Thyroid gland (tissue), 4 donors: ENCODE measurements around the gene NOP9.

ENCODE experiments used
- POLR2A ChIP-seq, 2 donors: fragments of 450-650 bp; IDR thresholded peaks; one replicate each; pipeline ENCODE4 v1.6.1; 2017; ENCODE audit warnings: antibody characterized with exemption in 2 of 2, mild to moderate bottlenecking in 2 of 2, moderate library complexity in 1 of 2
- TF ChIP-seq, protein P1 (sequence below), 6 experiments: fragments of 200-600 bp in 3 of 6; fragments of 450-650 bp in 3 of 6; sonication (generic) in 3 of 6; IDR thresholded peaks; one replicate each; pipeline ENCODE4 v1.5.1; 2016 to 2019; ENCODE audit warnings: antibody characterized with exemption in 6 of 6, mild to moderate bottlenecking in 2 of 6, inconsistent platforms in 1 of 6, moderate library complexity in 1 of 6

DNA sequence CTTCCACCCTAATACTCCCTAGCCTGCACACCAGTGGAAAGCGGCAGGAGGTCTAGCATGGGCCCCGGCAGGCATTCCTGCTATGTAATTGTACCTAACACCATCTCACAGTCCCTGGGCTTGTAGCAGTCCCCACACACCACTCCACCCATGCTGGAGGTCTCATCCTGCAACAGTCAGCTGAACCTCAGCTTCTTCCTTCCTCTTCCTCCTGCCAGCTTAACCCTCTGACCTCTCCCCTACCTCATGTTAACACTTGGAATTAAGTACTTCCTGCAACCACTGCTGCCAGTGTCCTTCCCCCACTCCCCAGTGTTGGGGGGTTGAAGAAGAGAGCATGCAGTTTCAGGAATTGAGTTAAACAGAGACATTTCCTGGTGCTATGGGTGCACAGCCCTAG is 27.7 kb downstream of the NOP9 start:
- TF ChIP-seq, protein P1, sequence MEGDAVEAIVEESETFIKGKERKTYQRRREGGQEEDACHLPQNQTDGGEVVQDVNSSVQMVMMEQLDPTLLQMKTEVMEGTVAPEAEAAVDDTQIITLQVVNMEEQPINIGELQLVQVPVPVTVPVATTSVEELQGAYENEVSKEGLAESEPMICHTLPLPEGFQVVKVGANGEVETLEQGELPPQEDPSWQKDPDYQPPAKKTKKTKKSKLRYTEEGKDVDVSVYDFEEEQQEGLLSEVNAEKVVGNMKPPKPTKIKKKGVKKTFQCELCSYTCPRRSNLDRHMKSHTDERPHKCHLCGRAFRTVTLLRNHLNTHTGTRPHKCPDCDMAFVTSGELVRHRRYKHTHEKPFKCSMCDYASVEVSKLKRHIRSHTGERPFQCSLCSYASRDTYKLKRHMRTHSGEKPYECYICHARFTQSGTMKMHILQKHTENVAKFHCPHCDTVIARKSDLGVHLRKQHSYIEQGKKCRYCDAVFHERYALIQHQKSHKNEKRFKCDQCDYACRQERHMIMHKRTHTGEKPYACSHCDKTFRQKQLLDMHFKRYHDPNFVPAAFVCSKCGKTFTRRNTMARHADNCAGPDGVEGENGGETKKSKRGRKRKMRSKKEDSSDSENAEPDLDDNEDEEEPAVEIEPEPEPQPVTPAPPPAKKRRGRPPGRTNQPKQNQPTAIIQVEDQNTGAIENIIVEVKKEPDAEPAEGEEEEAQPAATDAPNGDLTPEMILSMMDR (IDR thresholded peaks at IDR 0.05): no peak
- TF ChIP-seq POLR2A (IDR thresholded peaks at IDR 0.05): no peak
